Measurements from ENCODE around the gene CCBE1.

Gene CCBE1

GRCh38 chr18:59492756-59493421 lies 204.3 kb downstream of the CCBE1 start:
- no peak for DNase-seq (ENCODE audit: low read depth)

DNA sequence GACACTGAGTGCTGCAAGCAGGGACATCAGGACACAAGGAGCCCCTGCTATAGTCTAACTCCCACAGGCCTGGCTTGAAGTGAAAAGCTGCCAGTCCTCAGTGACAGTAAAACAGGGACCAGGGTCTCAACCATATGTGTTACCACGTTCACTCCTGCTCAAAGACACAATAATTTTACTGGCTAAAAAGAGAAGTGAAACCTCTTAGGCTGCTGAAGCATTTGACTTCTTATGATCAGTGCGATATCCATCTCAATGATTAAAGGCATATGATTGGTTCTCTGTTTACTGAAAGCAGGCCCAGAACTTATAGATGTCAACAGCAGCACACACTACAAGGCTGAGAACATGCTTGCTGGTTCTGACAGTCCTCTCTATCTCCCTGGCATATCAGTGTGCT lies 208.3 kb downstream of the CCBE1 start:
- no peak for DNase-seq (ENCODE audit: low read depth)

- DNase-seq (ENCODE audit: low read depth): no peak
Observed at GRCh38 chr18:59485382-59485781, 211.8 kb downstream of the CCBE1 start.

GRCh38 chr18:59484561-59485328 lies 212.5 kb downstream of the CCBE1 start:
- no peak for DNase-seq (ENCODE audit: low read depth)

DNA sequence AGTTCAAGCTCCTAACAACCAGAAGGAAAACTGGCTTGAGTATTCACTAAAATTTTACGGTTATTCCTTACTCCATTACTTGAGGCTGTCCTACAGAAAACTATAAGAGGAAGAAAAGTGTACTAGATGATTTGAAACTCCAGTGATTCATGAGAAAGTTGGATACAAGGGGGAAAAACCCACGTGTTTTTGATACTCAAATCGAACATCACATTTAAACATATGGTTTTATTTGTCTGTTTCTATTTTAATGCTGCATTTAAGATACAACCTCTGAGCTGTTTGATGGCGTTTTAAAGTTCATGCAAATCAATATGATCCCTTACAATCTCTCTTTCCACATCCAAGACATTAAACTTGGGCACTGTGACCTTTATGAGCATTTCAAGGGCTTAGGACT lies 213.1 kb downstream of the CCBE1 start:
- no peak for DNase-seq (ENCODE audit: low read depth)

- no peak for DNase-seq (ENCODE audit: low read depth)
Observed at GRCh38 chr18:59481436-59481835, 215.8 kb downstream of the CCBE1 start.

DNA sequence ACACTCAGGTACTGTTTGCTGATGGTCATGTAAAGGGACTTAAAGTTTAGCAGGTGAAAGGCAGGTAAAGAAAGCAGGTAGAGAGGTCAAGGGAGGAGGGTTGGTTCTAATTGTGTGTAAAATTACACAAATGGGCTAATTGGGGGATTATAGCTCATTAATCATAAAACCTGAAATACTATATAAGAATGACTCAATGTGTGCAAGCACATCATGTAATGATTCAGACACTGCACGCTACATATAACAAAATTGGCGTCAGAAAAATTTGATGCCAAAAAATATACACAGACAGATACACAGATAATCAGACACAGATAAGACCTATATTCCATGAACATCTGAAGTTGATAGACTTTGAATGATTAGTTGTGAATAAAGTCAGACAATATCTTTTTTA lies 217.4 kb downstream of the CCBE1 start:
- DNase-seq (ENCODE audit: low read depth): no peak

GRCh38 chr18:59478591-59478990 lies 218.6 kb downstream of the CCBE1 start:
- no peak for DNase-seq (ENCODE audit: low read depth)

- DNase-seq (ENCODE audit: low read depth): no peak
Observed at GRCh38 chr18:59477849-59478248, 219.4 kb downstream of the CCBE1 start.

GRCh38 chr18:59470561-59471121 lies 226.6 kb downstream of the CCBE1 start:
- no peak for DNase-seq (ENCODE audit: low read depth)

GRCh38 chr18:59469463-59470180 lies 227.6 kb downstream of the CCBE1 start:
- no peak for DNase-seq (ENCODE audit: low read depth)

DNA sequence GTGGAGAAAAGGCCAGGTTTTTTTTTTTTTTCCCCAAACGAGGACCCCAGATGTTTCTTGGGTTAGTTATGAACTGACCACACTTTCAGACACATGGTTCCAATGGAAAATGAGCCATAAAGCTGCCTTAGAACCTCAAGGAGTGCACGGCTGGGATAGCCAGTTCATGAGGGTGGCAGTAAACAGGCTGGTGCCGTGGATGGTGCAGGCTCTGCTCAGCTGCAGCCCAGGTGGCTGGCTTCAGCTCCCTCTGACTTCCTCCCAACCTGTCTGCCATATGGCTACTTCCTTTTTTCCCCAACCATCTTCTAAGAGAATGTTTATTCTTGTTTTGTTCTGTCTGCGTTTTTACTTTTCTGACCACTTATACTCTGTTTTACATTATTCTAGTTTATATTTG lies 228.4 kb downstream of the CCBE1 start:
- DNase-seq (ENCODE audit: low read depth): no peak

GRCh38 chr18:59467497-59467896 lies 229.7 kb downstream of the CCBE1 start:
- DNase-seq (ENCODE audit: low read depth): no peak

GRCh38 chr18:59466980-59467379 lies 230.2 kb downstream of the CCBE1 start:
- DNase-seq (ENCODE audit: low read depth): no peak

- no peak for DNase-seq (ENCODE audit: low read depth)
Observed at GRCh38 chr18:59464486-59464885, 232.7 kb downstream of the CCBE1 start.

- no peak for DNase-seq (ENCODE audit: low read depth)
Observed at GRCh38 chr18:59461171-59461570, 236.1 kb downstream of the CCBE1 start.

GRCh38 chr18:59460072-59460420 lies 237.2 kb downstream of the CCBE1 start:
- DNase-seq (ENCODE audit: low read depth): no peak

DNA sequence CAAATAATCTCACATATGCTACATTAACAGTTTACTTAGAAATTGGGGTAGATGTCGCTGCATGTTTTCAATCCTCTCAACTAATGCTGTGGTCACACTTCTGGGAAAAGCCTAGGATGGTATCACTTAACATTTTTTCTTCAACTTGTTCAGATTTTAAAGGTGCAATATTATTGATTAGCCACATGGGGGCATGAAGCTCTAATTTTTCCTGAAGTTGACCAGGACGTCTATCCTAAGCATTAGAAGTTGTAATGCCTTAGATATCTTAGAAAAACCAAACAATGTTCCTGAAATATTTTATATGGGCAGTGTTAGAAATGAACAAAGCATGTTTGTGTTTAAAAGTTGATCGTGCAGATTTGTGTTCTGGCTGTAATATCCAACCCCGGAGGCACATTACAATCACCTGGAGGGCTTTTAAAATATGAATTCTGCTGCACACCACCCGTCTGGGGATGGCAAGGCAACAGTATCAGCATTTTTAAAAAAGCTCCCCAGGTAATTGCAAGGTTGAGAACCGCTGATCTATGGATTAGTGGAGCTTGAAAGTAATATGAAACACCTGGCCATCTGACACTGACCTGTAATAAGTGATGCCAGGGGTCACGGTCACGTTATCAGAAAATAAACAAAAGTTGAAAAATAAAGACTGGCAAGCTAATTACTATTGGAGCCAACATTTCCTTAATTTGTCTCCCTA lies 237.7 kb downstream of the CCBE1 start:
- DNase-seq (ENCODE audit: low read depth): peak; percentile 63

DNA sequence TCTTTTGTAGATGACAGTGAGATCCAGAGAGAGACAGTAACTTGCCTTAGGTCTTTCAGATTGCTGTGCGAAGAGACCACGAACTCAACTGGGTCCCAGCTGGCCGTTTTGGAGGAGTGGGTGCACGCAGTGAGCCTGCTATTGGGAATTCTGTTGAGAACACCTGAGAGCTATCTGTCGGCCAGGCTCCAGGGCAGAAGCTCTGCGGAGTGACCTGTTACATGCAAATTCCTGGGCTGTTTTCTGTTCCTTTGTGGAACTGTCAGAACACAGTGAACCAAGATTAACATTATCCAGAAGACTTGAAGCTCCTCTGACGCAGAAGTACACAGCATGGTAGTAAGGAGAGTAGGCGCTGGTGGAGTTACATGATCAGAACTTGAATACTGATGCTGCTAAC lies 238.6 kb downstream of the CCBE1 start:
- no peak for DNase-seq (ENCODE audit: low read depth)

- no peak for DNase-seq (ENCODE audit: low read depth)
Observed at GRCh38 chr18:59456657-59457056, 240.6 kb downstream of the CCBE1 start.

- DNase-seq (ENCODE audit: low read depth): no peak
Observed at GRCh38 chr18:59455728-59456276, 241.4 kb downstream of the CCBE1 start.
